ENCODE results near the gene MOB3A. TPM values are rescaled to one million over a fixed set of nuclear protein-coding genes. Genes with fewer than 3 reads are reported as not detected.

MOB3A gene
- total and polyA plus RNA-seq, 9 of the 15 experiments (the other 6 are each of a cell fraction or from before 2014, with no cell fraction given), result 1.1 to 24.1 (median 6.0) TPM

- no peak for TF ChIP-seq GTF3C2 (IDR thresholded peaks at IDR 0.05; ENCODE audit: borderline replicate concordance, extremely low read depth, insufficient read length)
- TF ChIP-seq SMAD4 (CRISPR knock-in tag; conservative IDR thresholded peaks at IDR 0.05), result no peak
- TF ChIP-seq SREBF1 (IDR thresholded peaks at IDR 0.05; ENCODE audit: borderline replicate concordance, low read depth, low read length), result no peak
- peak in 1 of 2 experiments; percentile 98; a peak in 2 of 4 replicates for TF ChIP-seq CSDE1 (IDR thresholded peaks at IDR 0.05)
- TF ChIP-seq ZNF263 (CRISPR knock-in tag; IDR thresholded peaks at IDR 0.05; ENCODE audit: borderline replicate concordance), result no peak
- no peak for TF ChIP-seq NFXL1 (CRISPR knock-in tag; IDR thresholded peaks at IDR 0.05)
- TF ChIP-seq ZBTB12 (CRISPR knock-in tag; IDR thresholded peaks at IDR 0.05), result no peak
- no peak for TF ChIP-seq ZC3H8 (IDR thresholded peaks at IDR 0.05)
- TF ChIP-seq FOXP1 (CRISPR knock-in tag; IDR thresholded peaks at IDR 0.05), result no peak
- TF ChIP-seq CHD7 (IDR thresholded peaks at IDR 0.05; ENCODE audit: low read depth, low read length), result no peak
- TF ChIP-seq SMAD3 (CRISPR knock-in tag; conservative IDR thresholded peaks at IDR 0.05), result no peak
- no peak for TF ChIP-seq RHOXF2B (CRISPR knock-in tag; conservative IDR thresholded peaks at IDR 0.05)
- TF ChIP-seq TAL1 (IDR thresholded peaks at IDR 0.05), result no peak
These were observed 515 bp upstream of the MOB3A start, which contains the start of gene IZUMO4 (continued) for GRCh38 chr19:2096480-2097202.

All from K562 (cell line).